Activated CD4-positive, alpha-beta T cell treated with anti-CD3 and anti-CD28 coated beads for 48 hours (primary cell): ENCODE results near the gene NOC2L.
"Not testable (repeated sequence)": the region's sequence is repeated elsewhere in the genome, so short reads cannot be mapped to it uniquely, and the experiment has no call there.

Source experiments
- DNase-seq: peaks from one replicate; pipeline ENCODE4 v3.0.0-alpha.2; 2020

The NOC2L gene

GRCh38 chr1:993379-993995 lies 34.4 kb upstream of the NOC2L start:
- DNase-seq, result no peak

DNA sequence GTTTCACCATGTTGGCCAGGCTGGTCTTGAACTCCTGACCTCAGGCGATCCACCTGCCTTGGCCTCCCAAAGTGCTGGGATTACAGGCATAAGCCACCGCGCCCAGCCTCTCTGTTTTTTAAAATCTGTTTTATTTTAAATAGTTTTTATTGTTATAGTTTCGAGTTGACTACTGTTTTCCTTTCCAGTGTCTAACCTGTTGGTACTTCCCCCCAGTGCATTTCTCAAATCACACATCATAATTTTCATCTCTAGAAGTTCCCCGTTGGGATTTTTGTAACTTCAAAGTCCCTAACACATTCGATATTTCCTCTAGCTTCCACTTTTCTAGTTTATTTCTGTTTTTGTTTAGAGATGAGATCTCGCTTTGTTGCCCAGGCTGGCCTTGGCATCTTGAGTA lies 33.3 kb upstream of the NOC2L start:
- no peak for DNase-seq

DNA sequence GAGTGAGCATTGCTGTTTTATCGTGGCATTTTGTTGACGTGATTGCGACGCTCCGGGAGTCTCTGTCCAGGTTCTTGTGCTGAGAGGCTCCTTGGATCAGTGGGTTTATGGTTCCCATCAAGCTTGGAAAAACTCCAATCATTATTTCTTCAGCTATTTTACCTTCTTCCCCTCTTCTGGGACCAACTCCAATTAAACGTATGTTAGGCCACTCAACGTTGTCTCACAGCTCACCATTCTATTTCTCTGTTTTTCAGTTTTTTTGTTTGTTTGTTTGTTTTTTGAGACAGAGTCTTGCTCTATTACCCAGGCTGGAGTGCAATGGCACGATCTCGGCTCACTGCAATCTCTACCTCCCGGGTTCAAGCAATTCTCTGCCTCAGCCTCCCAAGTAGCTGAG lies 32.8 kb upstream of the NOC2L start:
- DNase-seq, result no peak

DNA sequence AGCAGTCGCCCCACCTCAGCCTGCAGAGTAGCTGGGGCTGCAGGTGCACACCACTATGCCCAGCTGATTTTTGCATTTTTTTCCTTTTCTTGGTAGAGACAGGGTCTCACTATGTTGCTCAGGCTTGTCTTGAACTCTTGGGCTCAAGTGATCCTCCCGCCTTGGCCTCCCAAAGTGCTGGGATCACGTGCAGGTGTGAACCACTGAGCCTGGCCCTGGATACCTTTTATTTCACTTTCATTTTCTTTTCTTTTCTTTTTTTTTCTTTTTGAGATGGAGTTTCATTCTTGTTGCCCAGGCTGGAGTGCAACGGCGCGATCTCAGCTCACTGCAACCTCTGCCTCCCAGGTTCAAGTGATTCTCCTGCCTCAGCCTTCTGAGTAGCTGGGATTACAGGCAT lies 32.2 kb upstream of the NOC2L start:
- not testable (repeated sequence) for DNase-seq

GRCh38 chr1:988061-988460 lies 29.0 kb upstream of the NOC2L start:
- not testable (repeated sequence) for DNase-seq

GRCh38 chr1:985126-985525 lies 26.1 kb upstream of the NOC2L start:
- DNase-seq, result no peak

GRCh38 chr1:984476-984814 lies 25.4 kb upstream of the NOC2L start:
- no peak for DNase-seq

DNA sequence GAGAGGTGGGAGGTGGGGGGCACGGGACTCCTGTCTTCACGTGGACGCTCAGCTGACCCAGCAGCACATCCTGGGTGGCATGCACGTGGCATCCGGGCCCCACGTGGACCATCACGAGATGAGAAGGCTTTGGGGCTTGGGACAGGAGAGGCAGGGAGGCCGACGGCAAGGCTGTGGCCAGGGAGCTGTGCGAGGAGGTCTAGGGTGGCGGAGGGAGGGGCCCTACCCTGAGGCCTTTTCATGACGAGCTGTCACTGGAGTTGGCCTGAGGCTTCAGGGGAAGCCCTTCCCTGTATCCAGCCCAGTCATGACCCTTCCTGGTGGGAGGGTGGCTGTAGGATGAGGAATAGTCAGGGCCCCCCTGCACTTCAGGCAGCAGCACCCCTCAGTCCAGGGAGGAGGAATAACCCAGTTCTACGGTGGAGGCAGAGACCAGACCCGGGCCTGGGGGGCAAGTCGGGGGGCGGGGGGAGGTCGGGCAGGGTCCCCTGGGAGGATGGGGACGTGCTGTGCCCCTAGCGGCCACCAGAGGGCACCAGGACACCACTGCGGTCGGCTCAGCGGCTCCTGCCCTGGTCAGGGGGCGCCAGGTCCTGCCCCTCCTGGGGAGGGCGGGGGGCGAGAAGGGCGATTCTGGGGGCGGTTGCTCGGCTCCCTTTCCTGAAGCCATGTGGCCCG lies 24.9 kb upstream of the NOC2L start:
- peak; percentile 71 for DNase-seq

- DNase-seq, result no peak
These were observed 23.8 kb upstream of the NOC2L start for GRCh38 chr1:982765-983436.

DNA sequence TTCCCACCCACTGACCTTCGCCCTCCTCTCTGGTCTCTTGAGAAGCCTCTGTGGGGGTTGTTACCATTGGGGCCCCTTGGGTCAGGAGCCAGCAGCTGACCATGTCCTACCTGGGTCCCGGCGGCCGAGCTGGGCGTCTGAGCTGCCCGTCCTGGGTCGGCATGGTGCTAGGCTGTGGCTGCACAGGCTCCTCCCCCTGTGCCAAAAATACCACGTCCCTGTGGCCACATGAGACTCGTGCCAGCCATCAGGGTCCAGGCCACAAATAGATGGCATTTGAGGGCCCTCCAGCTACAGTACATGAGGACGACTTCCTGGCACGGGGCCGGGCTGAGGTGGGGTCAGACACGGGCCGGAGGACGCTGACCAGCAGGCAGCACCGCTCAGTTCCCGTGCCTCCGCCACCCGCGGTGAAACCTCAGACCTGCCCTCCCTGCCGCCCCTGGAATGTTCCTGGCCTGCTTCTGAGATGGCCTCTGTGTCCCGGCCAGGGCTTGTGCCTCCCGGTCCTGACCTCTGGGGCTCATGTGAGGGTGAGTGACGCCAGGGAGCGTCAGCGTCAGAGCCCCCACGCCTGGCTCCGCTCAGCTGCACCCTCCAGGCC lies 23.0 kb upstream of the NOC2L start, which contains the start of gene PERM1:
TSS of gene PERM1 (minus strand) at position 139 of the 604 bp plus-strand sequence. CDS start 1,064 bp downstream, outside the sequence.
- DNase-seq, result no peak

DNA sequence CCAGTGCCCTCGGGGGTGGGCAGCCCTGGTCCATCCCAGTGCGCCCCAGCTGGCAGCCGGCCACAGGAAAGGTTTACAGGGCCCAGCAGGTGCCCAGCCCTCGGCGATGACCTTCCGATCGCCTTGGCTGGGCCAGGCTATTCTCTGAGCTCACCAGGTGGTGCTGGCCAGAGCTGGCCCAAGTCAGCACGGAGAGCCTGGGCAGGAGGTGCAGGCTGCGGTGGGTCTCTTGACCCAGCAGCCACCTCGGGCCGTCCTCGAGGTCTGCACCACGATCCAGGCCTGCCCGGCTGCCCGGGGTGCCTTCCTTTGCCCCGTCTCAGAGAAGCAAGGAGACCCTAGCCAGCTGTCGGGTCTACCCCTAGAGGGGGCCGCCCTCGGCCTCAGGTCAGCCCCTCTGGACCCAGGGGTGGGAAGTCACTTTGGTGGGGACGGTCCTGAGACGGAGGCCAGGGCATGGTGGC lies 22.5 kb upstream of the NOC2L start:
- no peak for DNase-seq

- no peak for DNase-seq
These were observed 21.7 kb upstream of the NOC2L start for GRCh38 chr1:980602-981395.

DNA sequence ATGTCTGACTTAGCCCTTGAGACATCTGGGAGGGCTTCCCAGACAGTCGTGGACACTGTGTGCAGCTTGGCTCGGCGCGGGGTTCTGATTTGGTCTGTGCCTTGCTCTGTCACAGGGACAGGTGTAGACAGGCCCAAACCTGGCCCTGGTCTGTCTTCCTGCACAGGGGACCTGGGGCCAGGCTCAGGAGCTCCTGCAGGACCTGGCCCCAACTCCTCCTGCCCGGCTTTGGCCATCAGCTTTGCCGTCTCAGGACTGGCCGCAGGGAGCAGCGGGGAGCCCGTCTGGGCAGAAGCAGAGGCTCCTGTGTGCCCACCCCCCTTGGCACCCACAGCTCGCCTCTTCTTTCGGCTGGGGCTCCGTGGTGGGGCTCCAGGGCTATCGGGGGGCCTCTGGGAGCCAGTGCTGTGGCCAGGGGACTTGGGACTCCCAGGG lies 21.1 kb upstream of the NOC2L start:
- DNase-seq, result no peak

- no peak for DNase-seq
These were observed 20.7 kb upstream of the NOC2L start for GRCh38 chr1:979744-980072.

DNA sequence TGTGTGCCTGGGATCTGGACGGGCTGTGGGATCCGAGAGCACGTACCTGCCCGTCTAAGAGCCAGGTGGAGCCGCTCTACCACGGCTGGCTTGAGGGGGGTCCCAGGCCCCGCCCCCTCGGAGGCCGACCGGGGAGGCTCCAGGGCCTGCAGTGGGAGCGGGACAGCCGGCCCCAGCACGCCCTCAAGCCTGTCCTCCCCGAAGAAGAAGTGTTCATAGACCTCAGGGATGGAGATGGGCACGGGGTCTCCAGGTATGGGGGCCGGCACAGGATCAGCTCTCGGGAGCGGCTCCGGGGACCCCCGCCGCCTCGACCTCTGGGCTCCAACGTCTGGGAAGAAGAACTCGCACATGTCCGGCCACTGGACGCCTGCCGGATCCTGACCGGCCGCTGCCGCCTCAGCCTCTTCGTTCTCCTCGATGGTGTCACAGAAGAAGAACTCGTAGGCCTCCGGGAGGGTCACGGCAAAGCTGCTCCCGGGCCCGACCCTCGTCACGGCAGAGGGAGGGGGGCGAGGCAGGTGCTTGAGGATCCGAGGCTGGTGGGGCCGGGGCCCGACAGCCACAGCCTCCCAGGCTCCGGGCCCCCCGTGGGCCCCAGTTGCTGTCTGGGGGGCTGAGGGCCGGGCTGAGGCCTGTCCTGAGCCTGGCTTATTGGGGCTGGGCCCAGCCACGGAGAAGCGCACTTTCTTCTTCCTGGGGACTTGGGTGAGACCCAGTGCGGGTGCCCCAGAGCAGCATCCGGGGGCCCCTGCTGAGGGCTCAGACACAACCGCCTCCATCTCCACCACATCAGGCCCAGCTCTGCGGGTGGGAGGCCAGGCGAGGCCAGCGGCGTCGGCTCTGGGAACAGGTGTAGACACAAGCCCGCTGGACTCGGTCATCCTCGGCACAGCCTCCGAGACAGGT lies 20.0 kb upstream of the NOC2L start:
- no peak for DNase-seq

- no peak for DNase-seq
These were observed 19.2 kb upstream of the NOC2L start for GRCh38 chr1:978069-978834.

DNA sequence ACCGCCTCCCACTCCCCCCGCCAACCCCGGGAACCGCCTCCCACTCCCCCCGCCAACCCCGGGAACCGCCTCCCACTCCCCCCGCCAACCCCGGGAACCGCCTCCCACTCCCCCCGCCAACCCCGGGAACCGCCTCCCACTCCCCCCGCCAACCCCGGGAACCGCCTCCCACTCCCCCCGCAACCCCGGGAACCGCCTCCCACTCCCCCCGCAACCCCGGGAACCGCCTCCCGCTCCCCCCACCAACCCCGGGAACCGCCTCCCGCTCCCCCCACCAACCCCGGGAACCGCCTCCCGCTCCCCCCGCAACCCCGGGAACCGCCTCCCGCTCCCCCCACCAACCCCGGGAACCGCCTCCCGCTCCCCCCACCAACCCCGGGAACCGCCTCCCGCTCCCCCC lies 17.7 kb upstream of the NOC2L start:
- DNase-seq, result not testable (repeated sequence)

GRCh38 chr1:975896-976683 lies 17.0 kb upstream of the NOC2L start:
- peak; percentile 77 for DNase-seq

- no peak for DNase-seq
These were observed 16.3 kb upstream of the NOC2L start for GRCh38 chr1:975365-975764.

GRCh38 chr1:974687-975328 lies 15.8 kb upstream of the NOC2L start:
- no peak for DNase-seq
